Large intestine (tissue), 3 donors: ENCODE measurements around the gene NPEPL1. TPM values are rescaled to one million over a fixed set of nuclear protein-coding genes. Genes with fewer than 3 reads are reported as not detected.
"Not testable (repeated sequence)": the region's sequence is repeated elsewhere in the genome, so short reads cannot be mapped to it uniquely, and the experiment has no call there.

Experiments
- DNase-seq, 2 donors: peaks; one replicate each; pipeline versions ENCODE4 v3.0.0 to v3.0.0-alpha.2; 2013
- H3K27ac ChIP-seq: one replicate; pipeline ENCODE4 v1.5.1; 2013; ENCODE audit warnings: low read length
- H3K27me3 ChIP-seq: 2 replicates; pipeline ENCODE4 v1.6.1; 2013; ENCODE audit warnings: low read length; ENCODE audit not compliant: control insufficient read depth, insufficient read depth
- H3K36me3 ChIP-seq: 2 replicates; pipeline ENCODE4 v1.6.1; 2013; ENCODE audit warnings: low read length; ENCODE audit not compliant: control insufficient read depth, insufficient read depth
- H3K4me1 ChIP-seq: one replicate; pipeline ENCODE4 v1.6.1; 2013; ENCODE audit warnings: low read length; ENCODE audit not compliant: control insufficient read depth, insufficient read depth
- H3K4me3 ChIP-seq: one replicate; pipeline ENCODE4 v1.5.1; 2013; ENCODE audit warnings: low read length
- H3K9me3 ChIP-seq: one replicate; pipeline ENCODE4 v1.6.1; 2013; ENCODE audit warnings: mild to moderate bottlenecking, low read depth, low read length, moderate library complexity; ENCODE audit not compliant: control insufficient read depth
- WGBS: methylation state at CpG from one replicate; pipeline ENCODE4 v1.1.5; 2013; ENCODE audit warnings: low lambda C conversion rate; ENCODE audit not compliant: insufficient coverage; 5-methylcytosine and 5-hydroxymethylcytosine counted together
- polyA plus RNA-seq: library from polyadenylated mRNA; unstranded; fragments of 120-200 nt; gene quantifications from one replicate; pipeline ENCODE4 v1.2.1, GENCODE V29; 2013

NPEPL1 gene
- polyA plus RNA-seq, 1 donor: 35.1 TPM

DNA sequence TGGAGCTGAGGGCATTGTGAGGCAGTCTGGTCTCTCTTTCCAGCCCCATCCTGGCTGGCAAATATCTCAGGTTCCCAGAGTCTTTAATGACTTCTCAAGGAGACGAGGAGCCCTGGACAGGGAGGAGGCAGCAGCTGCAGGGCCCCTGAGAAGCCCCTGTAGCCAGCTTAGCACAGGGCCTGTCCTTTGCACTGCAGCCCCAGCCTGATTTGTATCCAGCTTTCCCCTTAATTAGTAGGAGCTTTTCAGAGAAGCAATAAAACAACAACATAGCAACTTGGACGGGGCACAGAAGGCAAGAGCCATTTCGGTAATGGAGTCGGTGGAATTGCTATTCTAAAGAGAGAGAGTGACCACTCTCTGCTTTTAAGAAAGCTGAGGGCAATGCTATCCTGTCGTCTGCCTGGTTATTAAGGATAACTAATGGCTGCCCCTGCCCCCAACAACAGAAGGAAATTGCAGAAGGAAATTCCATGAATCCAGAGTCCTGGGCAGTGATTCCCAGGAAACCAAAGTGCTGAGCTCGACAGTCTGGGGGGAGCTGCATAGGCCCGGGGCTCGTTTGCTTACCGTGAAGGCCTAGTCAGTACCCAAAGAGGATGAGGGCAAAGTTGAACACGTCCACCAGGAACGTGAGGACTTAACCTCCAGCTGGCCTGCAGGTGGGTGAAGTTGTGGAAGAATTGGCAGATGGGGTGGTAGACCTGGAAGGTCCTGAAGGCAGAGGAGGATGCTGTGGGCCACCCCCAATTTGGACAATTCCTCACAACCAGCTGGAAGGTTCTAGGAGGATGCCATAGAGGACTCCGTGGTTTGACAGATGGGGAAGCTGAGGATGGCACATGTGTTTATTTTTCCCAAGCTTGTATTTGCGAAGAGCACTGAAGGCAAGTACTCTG is 50.3 kb downstream of the NPEPL1 start:
- H3K36me3 ChIP-seq: no peaks in the 10 kb centered on the region
- H3K4me3 ChIP-seq: no peak overlapping the region
- no peaks in the 10 kb centered on the region for H3K9me3 ChIP-seq
- 60% methylated on average over 1 of the region's 13 CpGs for WGBS
- no peak for DNase-seq
- H3K27ac ChIP-seq: no peak overlapping the region
- peaks cover 19% of the 10 kb centered on the region for H3K27me3 ChIP-seq
- H3K4me1 ChIP-seq: no peaks in the 10 kb centered on the region

DNA sequence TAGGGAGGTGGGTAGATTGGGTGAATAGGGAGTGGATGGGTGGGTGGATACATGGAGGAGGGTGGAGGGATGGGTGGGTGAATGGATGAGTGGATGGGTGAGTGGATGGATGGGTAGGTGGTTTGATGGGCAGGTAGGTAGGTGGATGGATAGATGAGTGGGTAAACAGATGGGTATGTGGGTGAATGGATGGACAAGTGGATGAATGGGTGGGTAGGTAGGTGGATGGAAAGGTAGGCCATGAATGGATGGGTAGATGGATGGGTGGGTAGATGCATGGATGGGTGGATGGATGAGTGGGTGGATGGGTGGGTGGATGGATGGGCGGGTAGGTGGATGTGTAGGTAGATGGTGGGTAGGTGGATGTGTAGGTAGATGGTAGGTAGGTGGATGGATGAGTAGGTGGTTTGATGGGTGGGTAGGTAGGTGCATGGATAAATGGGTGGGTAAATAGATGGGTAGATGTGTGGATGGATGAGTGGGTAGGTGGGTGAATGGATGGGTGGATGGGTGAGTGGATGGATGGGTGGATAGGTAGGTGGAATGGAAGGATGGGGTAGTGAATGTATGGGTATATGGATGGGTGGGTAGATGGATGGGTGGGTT is 51.4 kb downstream of the NPEPL1 start:
- Histone ChIP-seq H3K9me3 (no peaks in the 10 kb centered on the region), H3K36me3 (no peaks in the 10 kb centered on the region), H3K27ac (no peak overlapping the region), H3K4me1 (no peaks in the 10 kb centered on the region), H3K4me3 (no peak overlapping the region), H3K27me3 (peaks cover 20% of the 10 kb centered on the region)
- no peak for DNase-seq
- WGBS: 100% methylated on average over 1 of the region's 1 CpG

DNA sequence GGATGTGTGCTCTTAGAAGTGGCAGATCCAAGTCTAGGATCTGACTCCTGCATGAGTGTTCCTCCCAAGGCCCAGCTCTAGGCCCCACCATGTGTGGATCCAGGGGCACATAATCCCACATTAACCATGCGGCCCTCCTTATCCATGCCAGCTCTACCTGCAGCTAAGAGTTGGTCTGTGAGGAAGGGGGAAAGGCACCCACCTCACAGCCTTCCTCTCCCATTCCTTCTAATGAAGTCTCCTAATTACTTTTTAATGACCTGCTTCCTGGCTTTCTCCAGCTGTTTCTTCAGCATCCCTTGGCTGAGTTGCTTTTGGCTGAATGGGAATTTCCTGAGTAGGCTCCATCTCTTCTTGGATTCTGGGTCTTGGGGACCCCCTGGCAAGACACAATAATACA is 52.2 kb downstream of the NPEPL1 start:
- WGBS: no CpG with 5 or more reads among the region's 1 CpG
- Histone ChIP-seq H3K36me3 (no peaks in the 10 kb centered on the region), H3K27me3 (peaks cover 21% of the 10 kb centered on the region), H3K4me1 (no peaks in the 10 kb centered on the region), H3K27ac (no peak overlapping the region), H3K4me3 (no peak overlapping the region), H3K9me3 (no peaks in the 10 kb centered on the region)
- no peak for DNase-seq

GRCh38 chr20:58745391-58745790 is 52.8 kb downstream of the NPEPL1 start:
- no peak for DNase-seq
- H3K27ac ChIP-seq: no peak overlapping the region
- no CpG with 5 or more reads among the region's 1 CpG for WGBS
- no peaks in the 10 kb centered on the region for H3K4me1 ChIP-seq
- no peaks in the 10 kb centered on the region for H3K36me3 ChIP-seq
- H3K9me3 ChIP-seq: no peaks in the 10 kb centered on the region
- H3K27me3 ChIP-seq: peaks cover 23% of the 10 kb centered on the region
- no peak overlapping the region for H3K4me3 ChIP-seq

DNA sequence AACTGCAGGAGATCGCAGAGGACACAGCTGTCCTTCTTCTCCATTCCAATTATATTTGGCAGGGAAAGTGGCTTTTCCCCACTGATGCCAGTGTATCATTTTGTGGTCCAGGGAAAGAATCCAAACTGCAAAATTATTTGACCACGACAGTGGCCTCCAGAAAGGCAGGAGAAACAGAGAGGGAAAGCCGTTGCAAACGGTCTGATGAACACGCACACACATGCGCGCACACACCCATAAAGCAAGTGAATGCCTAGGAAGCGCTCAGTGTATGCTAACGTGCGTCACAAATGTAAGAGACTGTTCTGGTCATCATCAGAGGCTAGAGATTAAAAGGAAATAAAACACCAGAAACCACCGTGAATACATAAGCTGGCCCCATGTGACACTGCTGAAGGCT is 54.0 kb downstream of the NPEPL1 start:
- Histone ChIP-seq H3K4me1 (no peaks in the 10 kb centered on the region), H3K36me3 (no peaks in the 10 kb centered on the region), H3K9me3 (no peaks in the 10 kb centered on the region), H3K27ac (no peak overlapping the region), H3K27me3 (peaks cover 19% of the 10 kb centered on the region), H3K4me3 (no peak overlapping the region)
- no CpG with 5 or more reads among the region's 11 CpGs for WGBS
- peak in 1 of 2 donors; percentile 17 for DNase-seq

DNA sequence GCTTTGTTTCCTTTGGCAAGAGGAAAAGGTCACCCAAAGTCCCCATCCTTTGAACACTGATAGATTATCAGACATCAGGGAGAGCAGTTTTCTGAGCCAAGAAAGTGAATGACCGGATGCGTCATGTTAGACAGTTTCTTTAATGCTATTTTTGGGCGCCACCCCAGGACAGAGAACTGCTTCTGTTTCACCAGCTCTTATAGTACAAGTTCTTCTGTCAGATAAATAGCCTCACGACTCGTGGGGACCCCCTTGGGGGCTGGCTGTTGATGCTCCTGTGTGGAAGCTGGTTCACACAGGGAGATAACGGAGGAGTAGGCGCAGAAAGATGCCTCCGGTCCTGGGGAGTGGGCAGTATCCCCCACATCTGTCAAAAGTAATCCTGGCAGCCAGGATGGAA is 54.6 kb downstream of the NPEPL1 start:
- H3K4me1 ChIP-seq: no peaks in the 10 kb centered on the region
- no CpG with 5 or more reads among the region's 8 CpGs for WGBS
- no peak overlapping the region for H3K4me3 ChIP-seq
- no peak for DNase-seq
- no peaks in the 10 kb centered on the region for H3K36me3 ChIP-seq
- no peaks in the 10 kb centered on the region for H3K9me3 ChIP-seq
- no peak overlapping the region for H3K27ac ChIP-seq
- H3K27me3 ChIP-seq: peaks cover 19% of the 10 kb centered on the region

DNA sequence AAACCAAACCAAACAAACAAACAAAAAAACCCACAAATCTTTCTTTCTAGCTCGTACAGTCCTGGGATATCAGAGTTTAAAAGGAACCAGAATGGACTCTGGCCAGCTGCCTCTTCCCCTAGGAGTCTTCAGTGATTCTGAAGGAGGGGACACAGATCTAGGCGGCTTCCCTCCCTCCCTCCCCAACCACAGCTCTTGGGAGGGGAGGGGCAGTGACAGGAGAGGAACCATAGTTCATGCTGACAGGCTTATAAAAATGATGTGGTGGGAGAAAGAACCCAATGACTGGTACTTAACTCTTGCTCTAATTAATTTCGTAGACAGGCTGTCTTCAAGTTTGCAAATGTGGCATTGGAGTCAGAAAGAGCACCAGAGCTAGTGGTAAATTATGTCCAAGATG is 56.0 kb downstream of the NPEPL1 start:
- 100% methylated on average over 1 of the region's 3 CpGs for WGBS
- Histone ChIP-seq H3K27me3 (peaks cover 19% of the 10 kb centered on the region), H3K9me3 (no peaks in the 10 kb centered on the region), H3K36me3 (no peaks in the 10 kb centered on the region), H3K4me1 (no peaks in the 10 kb centered on the region), H3K27ac (no peak overlapping the region), H3K4me3 (no peak overlapping the region)
- no peak for DNase-seq

GRCh38 chr20:58749098-58749769 is 56.6 kb downstream of the NPEPL1 start:
- H3K27ac ChIP-seq: no peak overlapping the region
- WGBS: no CpG with 5 or more reads among the region's 11 CpGs
- DNase-seq: no peak
- peaks cover 19% of the 10 kb centered on the region for H3K27me3 ChIP-seq
- no peaks in the 10 kb centered on the region for H3K9me3 ChIP-seq
- no peak overlapping the region for H3K4me3 ChIP-seq
- no peaks in the 10 kb centered on the region for H3K36me3 ChIP-seq
- no peaks in the 10 kb centered on the region for H3K4me1 ChIP-seq

GRCh38 chr20:58749979-58750378 is 57.4 kb downstream of the NPEPL1 start:
- 100% methylated on average over 3 of the region's 5 CpGs for WGBS
- Histone ChIP-seq H3K27me3 (peaks cover 19% of the 10 kb centered on the region), H3K9me3 (no peaks in the 10 kb centered on the region), H3K4me3 (no peak overlapping the region), H3K36me3 (no peaks in the 10 kb centered on the region), H3K4me1 (no peaks in the 10 kb centered on the region), H3K27ac (no peak overlapping the region)
- no peak for DNase-seq

DNA sequence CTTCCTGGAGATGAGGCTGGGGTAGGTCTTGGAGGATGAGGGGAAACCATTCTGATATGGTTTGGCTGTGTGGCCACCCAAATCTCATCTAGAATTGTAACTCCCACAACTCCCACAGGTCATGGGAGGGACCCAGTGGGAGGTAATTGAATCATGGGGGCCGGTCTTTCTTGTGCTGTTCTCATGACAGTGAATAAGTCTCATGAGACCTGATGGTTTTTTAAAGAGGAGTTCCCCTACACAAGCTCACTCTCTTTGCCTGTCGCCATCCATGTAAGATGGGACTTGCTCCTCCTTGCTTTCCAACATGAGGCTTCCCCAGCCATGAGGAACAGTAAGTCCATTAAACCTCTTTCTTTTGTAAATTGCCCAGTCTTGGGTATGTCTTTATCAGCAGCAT is 58.1 kb downstream of the NPEPL1 start:
- 100% methylated on average over 1 of the region's 2 CpGs for WGBS
- H3K36me3 ChIP-seq, H3K9me3 ChIP-seq, H3K4me3 ChIP-seq, H3K4me1 ChIP-seq, DNase-seq, H3K27ac ChIP-seq: not testable (repeated sequence)
- H3K27me3 ChIP-seq: peaks cover 15% of the 10 kb centered on the region
